H9 (cell line): ENCODE measurements around the gene MTG2. TPM values are rescaled to one million over a fixed set of nuclear protein-coding genes. Genes with fewer than 3 reads are reported as not detected.
A peak's percentile ranks its signal among the peaks of the same experiment; 100 is the strongest.

Source experiments
- DNase-seq: peaks from one replicate; pipeline ENCODE4 v3.0.0-alpha.2; 2017
- H2AFZ ChIP-seq: one replicate; pipeline ENCODE4 v1.6.1; 2013; ENCODE audit warnings: mild to moderate bottlenecking, low read length, control low read depth, moderate library complexity
- H2AK5ac ChIP-seq: 2 replicates; pipeline ENCODE4 v1.6.1; 2013; ENCODE audit warnings: low read length, control low read depth, mixed read lengths; ENCODE audit not compliant: insufficient read length
- H2BK120ac ChIP-seq: one replicate; pipeline ENCODE4 v1.6.1; 2013; ENCODE audit warnings: low read depth, mild to moderate bottlenecking, low read length, control low read depth, inconsistent platforms; ENCODE audit not compliant: poor library complexity, severe bottlenecking
- H2BK12ac ChIP-seq: 2 replicates; pipeline ENCODE4 v1.6.1; 2013; ENCODE audit warnings: low read length, control low read depth, mixed read lengths, low read depth; ENCODE audit not compliant: insufficient read length
- H2BK15ac ChIP-seq: 2 replicates; pipeline ENCODE4 v1.6.1; 2013; ENCODE audit warnings: low read depth, low read length, control low read depth
- H2BK20ac ChIP-seq: one replicate; pipeline ENCODE4 v1.6.1; 2013; ENCODE audit warnings: low read depth, mild to moderate bottlenecking, low read length, control low read depth, inconsistent platforms; ENCODE audit not compliant: poor library complexity, severe bottlenecking
- H2BK5ac ChIP-seq: 2 replicates; pipeline ENCODE4 v1.6.1; 2013; ENCODE audit warnings: low read length, control low read depth, mixed read lengths; ENCODE audit not compliant: insufficient read length
- H3K14ac ChIP-seq: 2 replicates; pipeline ENCODE4 v1.6.1; 2013; ENCODE audit warnings: low read length, control low read depth; ENCODE audit not compliant: insufficient read depth
- H3K18ac ChIP-seq: 2 replicates; pipeline ENCODE4 v1.6.1; 2013; ENCODE audit warnings: low read depth, mild to moderate bottlenecking, mixed read lengths, low read length, control low read depth; ENCODE audit not compliant: insufficient read length
- H3K23ac ChIP-seq: 2 replicates; pipeline ENCODE4 v1.6.1; 2013; ENCODE audit warnings: low read length, control low read depth, mixed read lengths, low read depth; ENCODE audit not compliant: insufficient read length
- H3K23me2 ChIP-seq: 2 replicates; pipeline ENCODE4 v1.6.1; 2013; ENCODE audit warnings: low read depth, mild to moderate bottlenecking, mixed read lengths, low read length, control low read depth; ENCODE audit not compliant: insufficient read length, poor library complexity, severe bottlenecking
- H3K27ac ChIP-seq: 2 replicates; pipeline ENCODE4 v1.5.1; 2013; ENCODE audit warnings: low read length, control low read depth, mixed read lengths, low read depth; ENCODE audit not compliant: insufficient read length
- H3K27me3 ChIP-seq: 2 replicates; pipeline ENCODE4 v1.6.1; 2013; ENCODE audit warnings: low read length, control low read depth, inconsistent platforms; ENCODE audit not compliant: insufficient read depth
- H3K4ac ChIP-seq: 2 replicates; pipeline ENCODE4 v1.6.1; 2013; ENCODE audit warnings: low read depth, mild to moderate bottlenecking, control low read depth, inconsistent platforms, low read length, moderate library complexity
- H3K4me1 ChIP-seq: 2 replicates; pipeline ENCODE4 v1.6.1; 2013; ENCODE audit warnings: low read length, control low read depth, inconsistent platforms; ENCODE audit not compliant: insufficient read depth
- H3K4me2 ChIP-seq: 2 replicates; pipeline ENCODE4 v1.6.1; 2013; ENCODE audit warnings: low read length, control low read depth, mixed read lengths; ENCODE audit not compliant: insufficient read length, insufficient read depth
- H3K56ac ChIP-seq: 2 replicates; pipeline ENCODE4 v1.6.1; 2013; ENCODE audit warnings: low read depth, mild to moderate bottlenecking, mixed read lengths, low read length, control low read depth; ENCODE audit not compliant: insufficient read length
- H3K79me1 ChIP-seq: 2 replicates; pipeline ENCODE4 v1.6.1; 2013; ENCODE audit warnings: low read depth, mild to moderate bottlenecking, moderate library complexity, low read length, control low read depth, inconsistent platforms; ENCODE audit not compliant: insufficient read depth, poor library complexity, severe bottlenecking
- H3K79me2 ChIP-seq: 2 replicates; pipeline ENCODE4 v1.6.1; 2013; ENCODE audit warnings: low read length, control low read depth, inconsistent platforms; ENCODE audit not compliant: insufficient read depth
- H3K9ac ChIP-seq: 2 replicates; pipeline ENCODE4 v1.6.1; 2013; ENCODE audit warnings: low read length, control low read depth, mixed read lengths; ENCODE audit not compliant: insufficient read length; ENCODE audit errors: extremely low read depth
- H3K9me3 ChIP-seq: one replicate; pipeline ENCODE4 v1.6.1; 2013; ENCODE audit warnings: low read depth, low read length, inconsistent platforms; ENCODE audit not compliant: control insufficient read depth
- H3T11ph ChIP-seq: one replicate; pipeline ENCODE4 v1.6.1; 2013; ENCODE audit warnings: mild to moderate bottlenecking, low read length, control low read depth, inconsistent platforms
- H4K20me1 ChIP-seq: one replicate; pipeline ENCODE4 v1.6.1; 2013; ENCODE audit not compliant: control insufficient read depth, insufficient read length, insufficient read depth
- H4K5ac ChIP-seq: 2 replicates; pipeline ENCODE4 v1.6.1; 2013; ENCODE audit warnings: low read depth, mild to moderate bottlenecking, mixed read lengths, low read length, control low read depth; ENCODE audit not compliant: insufficient read length
- H4K8ac ChIP-seq: replicated peaks from 2 replicates; pipeline ENCODE4 v1.6.1; 2013; ENCODE audit warnings: low read length, control low read depth, mixed read lengths, low read depth; ENCODE audit not compliant: insufficient read length
- H4K91ac ChIP-seq: 2 replicates; pipeline ENCODE4 v1.6.1; 2013; ENCODE audit warnings: low read depth, mild to moderate bottlenecking, moderate library complexity, mixed read lengths, low read length, control low read depth; ENCODE audit not compliant: insufficient read length
- H3K27ac Mint-ChIP-seq, 3 experiments: 2 replicates in 2 of 3; 3 replicates in 1 of 3; pipeline ENCODE4 v1.8.0; 2020 to 2021; ENCODE audit warnings: mixed read lengths in 3 of 3, mild to moderate bottlenecking in 1 of 3, moderate library complexity in 1 of 3
- H3K27me3 Mint-ChIP-seq: 2 replicates; pipeline ENCODE4 v1.8.0; 2021; ENCODE audit warnings: low read depth, mild to moderate bottlenecking, moderate library complexity, mixed read lengths
- H3K36me3 Mint-ChIP-seq, 3 experiments: 2 replicates in 2 of 3; 3 replicates in 1 of 3; pipeline ENCODE4 v1.8.0; 2020 to 2021; ENCODE audit warnings: low read depth in 3 of 3, mixed read lengths in 3 of 3; ENCODE audit not compliant: insufficient read depth in 1 of 3
- H3K4me1 Mint-ChIP-seq, 2 experiments: 2 replicates each; pipeline ENCODE4 v1.8.0; 2020; ENCODE audit warnings: mixed read lengths in 2 of 2
- H3K4me3 Mint-ChIP-seq, 2 experiments: 2 replicates in 1 of 2; 3 replicates in 1 of 2; pipeline ENCODE4 v1.8.0; 2020 to 2021; ENCODE audit warnings: mild to moderate bottlenecking in 2 of 2, mixed read lengths in 2 of 2, moderate library complexity in 1 of 2
- H3K9me3 Mint-ChIP-seq, 2 experiments: 2 replicates in 1 of 2; 3 replicates in 1 of 2; pipeline ENCODE4 v1.8.0; 2020; ENCODE audit warnings: mild to moderate bottlenecking in 2 of 2, mixed read lengths in 2 of 2, moderate library complexity in 1 of 2
- CTCF ChIP-seq: fragments of 200-600 bp; sonication (generic); conservative IDR thresholded peaks from 3 replicates; pipeline ENCODE4 v1.8.0; 2021; ENCODE audit warnings: antibody characterized with exemption, mild to moderate bottlenecking
- WGBS: extraction: QIAGEN DNeasy Blood & Tissue Kit; methylation state at CpG from one replicate; pipeline ENCODE4 v1.1.7; 2013; ENCODE audit warnings: missing lambda C conversion rate, low lambda C conversion rate, mixed read lengths; ENCODE audit not compliant: insufficient read length; ENCODE audit errors: extremely low coverage; 5-methylcytosine and 5-hydroxymethylcytosine counted together
- long read RNA-seq: library from polyadenylated mRNA; unstranded; transcript quantifications from one replicate; pipeline ENCODE4 v2.0.0, GENCODE V29; 2020
- total RNA-seq: library from RNA; stranded (reverse); gene quantifications from 2 replicates; pipeline ENCODE4 v1.2.1, GENCODE V29; 2021

The MTG2 gene
- 25.1 and 27.7 TPM in 2 replicates for total RNA-seq
- long read RNA-seq, transcript MTG2-201 (7 exons, 2,929 nt) = major isoform, 52 of 122 reads
- long read RNA-seq, partial matches to known transcripts = 41 of 122 reads
- long read RNA-seq, other reads (novel, unspliced or antisense) = 28 of 122 reads

DNA sequence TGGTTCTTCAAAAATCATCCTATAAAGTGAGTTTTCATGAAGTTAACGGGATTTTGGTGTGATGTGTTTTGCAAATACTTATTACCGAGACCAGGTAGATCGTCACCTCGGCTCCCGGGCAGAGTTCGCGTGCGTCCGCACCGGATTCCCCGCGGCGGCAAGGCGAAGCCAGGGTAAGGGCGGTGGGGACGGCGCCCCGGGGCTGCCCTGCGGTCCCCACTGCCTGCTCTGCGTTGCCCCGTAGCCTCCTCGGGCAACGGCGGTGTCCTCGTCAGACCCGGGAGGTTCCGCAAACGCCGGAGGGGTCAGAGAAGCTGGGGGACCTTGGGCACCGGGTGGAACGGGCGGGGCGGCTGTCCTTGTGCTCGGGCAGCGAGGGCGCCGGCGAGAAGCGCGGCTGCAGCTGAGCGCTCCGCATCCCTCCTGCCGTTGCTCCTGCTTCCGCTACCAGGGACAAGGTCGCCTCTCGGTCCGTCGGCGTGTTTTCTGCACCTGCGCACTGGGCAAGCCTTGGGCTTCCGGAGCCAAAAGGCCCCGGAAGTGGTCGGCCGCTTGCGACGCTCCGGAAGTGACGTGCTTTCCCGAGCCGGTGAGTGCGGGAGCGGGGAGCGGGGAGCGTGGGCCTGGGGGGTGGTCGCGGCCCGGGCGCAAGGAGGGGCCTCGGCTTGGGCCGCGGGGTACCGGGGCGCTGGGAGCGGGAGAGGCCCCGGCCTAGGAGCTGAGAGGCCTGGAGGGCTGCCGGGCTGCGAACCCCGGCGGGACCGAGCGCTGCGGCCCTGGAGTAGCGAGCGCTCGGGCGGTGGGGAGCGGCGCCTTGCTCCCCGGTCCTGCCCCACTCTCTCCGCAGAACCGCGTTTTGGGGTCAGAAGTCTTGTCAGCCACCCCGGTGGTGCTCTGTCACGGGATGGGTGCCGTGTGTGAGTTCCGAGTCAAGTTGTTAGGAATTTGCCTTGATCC is at the start of gene MTG2:
Gene MTG2 (plus strand): TSS at position 560 of the 957 bp plus-strand sequence. CDS start 10,393 bp downstream, outside the sequence.
- Histone ChIP-seq H3K23ac (no peak within 1 kb of the TSS), H3K27me3 (no peaks in the 10 kb centered on the region), H2BK12ac (no peak within 1 kb of the TSS), H3K4ac (no peak within 1 kb of the TSS), H3T11ph (no peak within 1 kb of the TSS), H3K23me2 (peaks cover 3% of the 10 kb centered on the region), H2AFZ (no peak within 1 kb of the TSS), H3K27ac (no peak within 1 kb of the TSS), H3K18ac (peak within 1 kb of the TSS; percentile 69), H4K20me1 (no peaks in the 10 kb centered on the region), H4K91ac (no peak within 1 kb of the TSS), H3K4me1 (peaks cover 2% of the 10 kb centered on the region; the same call in 1 of the 2 replicates), H2BK15ac (no peak within 1 kb of the TSS), H3K9me3 (no peaks in the 10 kb centered on the region), H4K5ac (no peak within 1 kb of the TSS), H3K14ac (peak within 1 kb of the TSS; percentile 76), H2BK120ac (no peak within 1 kb of the TSS), H3K56ac (no peak within 1 kb of the TSS), H2BK5ac (no peak within 1 kb of the TSS), H2AK5ac (no peak within 1 kb of the TSS), H3K79me2 (peaks cover 4% of the 10 kb centered on the region; the same call in 1 of the 2 replicates), H2BK20ac (no peak within 1 kb of the TSS), H3K9ac (peak within 1 kb of the TSS; percentile 90), H3K79me1 (no peaks in the 10 kb centered on the region), H4K8ac (no peak within 1 kb of the TSS), H3K4me2 (peak within 1 kb of the TSS; percentile 91)
- Mint-ChIP-seq H3K9me3 (no peaks in the 10 kb centered on the region), H3K36me3 (peaks cover 6 to 10% (median 6%) of the 10 kb centered on the region in 3 experiments; a peak in 6 of 7 replicates), H3K4me3 (peak within 1 kb of the TSS; percentile 88 to 91), H3K4me1 (peaks cover 15% of the 10 kb centered on the region in 2 experiments), H3K27me3 (no peaks in the 10 kb centered on the region; the same call in 1 of the 2 replicates), H3K27ac (peak within 1 kb of the TSS; percentile 91 to 98 (median 95); a peak in 6 of 7 replicates)
- TF ChIP-seq CTCF = no peak
- peak; percentile 96 for DNase-seq
- no CpG with 5 or more reads among the region's 96 CpGs for WGBS
